H9 (cell line): Measurements from ENCODE around the gene DPF3. TPM values are rescaled to one million over a fixed set of nuclear protein-coding genes. Genes with fewer than 3 reads are reported as not detected.

Experiments used
- DNase-seq: peaks from one replicate; pipeline ENCODE4 v3.0.0-alpha.2; 2017
- H2AFZ ChIP-seq: one replicate; pipeline ENCODE4 v1.6.1; 2013; ENCODE audit warnings: mild to moderate bottlenecking, low read length, control low read depth, moderate library complexity
- H2AK5ac ChIP-seq: 2 replicates; pipeline ENCODE4 v1.6.1; 2013; ENCODE audit warnings: low read length, control low read depth, mixed read lengths; ENCODE audit not compliant: insufficient read length
- H2BK120ac ChIP-seq: one replicate; pipeline ENCODE4 v1.6.1; 2013; ENCODE audit warnings: low read depth, mild to moderate bottlenecking, low read length, control low read depth, inconsistent platforms; ENCODE audit not compliant: poor library complexity, severe bottlenecking
- H2BK12ac ChIP-seq: 2 replicates; pipeline ENCODE4 v1.6.1; 2013; ENCODE audit warnings: low read length, control low read depth, mixed read lengths, low read depth; ENCODE audit not compliant: insufficient read length
- H2BK15ac ChIP-seq: 2 replicates; pipeline ENCODE4 v1.6.1; 2013; ENCODE audit warnings: low read depth, low read length, control low read depth
- H2BK20ac ChIP-seq: one replicate; pipeline ENCODE4 v1.6.1; 2013; ENCODE audit warnings: low read depth, mild to moderate bottlenecking, low read length, control low read depth, inconsistent platforms; ENCODE audit not compliant: poor library complexity, severe bottlenecking
- H2BK5ac ChIP-seq: 2 replicates; pipeline ENCODE4 v1.6.1; 2013; ENCODE audit warnings: low read length, control low read depth, mixed read lengths; ENCODE audit not compliant: insufficient read length
- H3K14ac ChIP-seq: 2 replicates; pipeline ENCODE4 v1.6.1; 2013; ENCODE audit warnings: low read length, control low read depth; ENCODE audit not compliant: insufficient read depth
- H3K18ac ChIP-seq: 2 replicates; pipeline ENCODE4 v1.6.1; 2013; ENCODE audit warnings: low read depth, mild to moderate bottlenecking, mixed read lengths, low read length, control low read depth; ENCODE audit not compliant: insufficient read length
- H3K23ac ChIP-seq: 2 replicates; pipeline ENCODE4 v1.6.1; 2013; ENCODE audit warnings: low read length, control low read depth, mixed read lengths, low read depth; ENCODE audit not compliant: insufficient read length
- H3K23me2 ChIP-seq: 2 replicates; pipeline ENCODE4 v1.6.1; 2013; ENCODE audit warnings: low read depth, mild to moderate bottlenecking, mixed read lengths, low read length, control low read depth; ENCODE audit not compliant: insufficient read length, poor library complexity, severe bottlenecking
- H3K27ac ChIP-seq: 2 replicates; pipeline ENCODE4 v1.5.1; 2013; ENCODE audit warnings: low read length, control low read depth, mixed read lengths, low read depth; ENCODE audit not compliant: insufficient read length
- H3K27me3 ChIP-seq: 2 replicates; pipeline ENCODE4 v1.6.1; 2013; ENCODE audit warnings: low read length, control low read depth, inconsistent platforms; ENCODE audit not compliant: insufficient read depth
- H3K4ac ChIP-seq: 2 replicates; pipeline ENCODE4 v1.6.1; 2013; ENCODE audit warnings: low read depth, mild to moderate bottlenecking, control low read depth, inconsistent platforms, low read length, moderate library complexity
- H3K4me1 ChIP-seq: 2 replicates; pipeline ENCODE4 v1.6.1; 2013; ENCODE audit warnings: low read length, control low read depth, inconsistent platforms; ENCODE audit not compliant: insufficient read depth
- H3K4me2 ChIP-seq: 2 replicates; pipeline ENCODE4 v1.6.1; 2013; ENCODE audit warnings: low read length, control low read depth, mixed read lengths; ENCODE audit not compliant: insufficient read length, insufficient read depth
- H3K56ac ChIP-seq: 2 replicates; pipeline ENCODE4 v1.6.1; 2013; ENCODE audit warnings: low read depth, mild to moderate bottlenecking, mixed read lengths, low read length, control low read depth; ENCODE audit not compliant: insufficient read length
- H3K79me1 ChIP-seq: 2 replicates; pipeline ENCODE4 v1.6.1; 2013; ENCODE audit warnings: low read depth, mild to moderate bottlenecking, moderate library complexity, low read length, control low read depth, inconsistent platforms; ENCODE audit not compliant: insufficient read depth, poor library complexity, severe bottlenecking
- H3K79me2 ChIP-seq: 2 replicates; pipeline ENCODE4 v1.6.1; 2013; ENCODE audit warnings: low read length, control low read depth, inconsistent platforms; ENCODE audit not compliant: insufficient read depth
- H3K9ac ChIP-seq: 2 replicates; pipeline ENCODE4 v1.6.1; 2013; ENCODE audit warnings: low read length, control low read depth, mixed read lengths; ENCODE audit not compliant: insufficient read length; ENCODE audit errors: extremely low read depth
- H3K9me3 ChIP-seq: one replicate; pipeline ENCODE4 v1.6.1; 2013; ENCODE audit warnings: low read depth, low read length, inconsistent platforms; ENCODE audit not compliant: control insufficient read depth
- H3T11ph ChIP-seq: one replicate; pipeline ENCODE4 v1.6.1; 2013; ENCODE audit warnings: mild to moderate bottlenecking, low read length, control low read depth, inconsistent platforms
- H4K20me1 ChIP-seq: one replicate; pipeline ENCODE4 v1.6.1; 2013; ENCODE audit not compliant: control insufficient read depth, insufficient read length, insufficient read depth
- H4K5ac ChIP-seq: 2 replicates; pipeline ENCODE4 v1.6.1; 2013; ENCODE audit warnings: low read depth, mild to moderate bottlenecking, mixed read lengths, low read length, control low read depth; ENCODE audit not compliant: insufficient read length
- H4K8ac ChIP-seq: replicated peaks from 2 replicates; pipeline ENCODE4 v1.6.1; 2013; ENCODE audit warnings: low read length, control low read depth, mixed read lengths, low read depth; ENCODE audit not compliant: insufficient read length
- H4K91ac ChIP-seq: 2 replicates; pipeline ENCODE4 v1.6.1; 2013; ENCODE audit warnings: low read depth, mild to moderate bottlenecking, moderate library complexity, mixed read lengths, low read length, control low read depth; ENCODE audit not compliant: insufficient read length
- H3K27ac Mint-ChIP-seq, 3 experiments: 2 replicates in 2 of 3; 3 replicates in 1 of 3; pipeline ENCODE4 v1.8.0; 2020 to 2021; ENCODE audit warnings: mixed read lengths in 3 of 3, mild to moderate bottlenecking in 1 of 3, moderate library complexity in 1 of 3
- H3K27me3 Mint-ChIP-seq: 2 replicates; pipeline ENCODE4 v1.8.0; 2021; ENCODE audit warnings: low read depth, mild to moderate bottlenecking, moderate library complexity, mixed read lengths
- H3K36me3 Mint-ChIP-seq, 3 experiments: 2 replicates in 2 of 3; 3 replicates in 1 of 3; pipeline ENCODE4 v1.8.0; 2020 to 2021; ENCODE audit warnings: low read depth in 3 of 3, mixed read lengths in 3 of 3; ENCODE audit not compliant: insufficient read depth in 1 of 3
- H3K4me1 Mint-ChIP-seq, 2 experiments: 2 replicates each; pipeline ENCODE4 v1.8.0; 2020; ENCODE audit warnings: mixed read lengths in 2 of 2
- H3K4me3 Mint-ChIP-seq, 2 experiments: 2 replicates in 1 of 2; 3 replicates in 1 of 2; pipeline ENCODE4 v1.8.0; 2020 to 2021; ENCODE audit warnings: mild to moderate bottlenecking in 2 of 2, mixed read lengths in 2 of 2, moderate library complexity in 1 of 2
- H3K9me3 Mint-ChIP-seq, 2 experiments: 2 replicates in 1 of 2; 3 replicates in 1 of 2; pipeline ENCODE4 v1.8.0; 2020; ENCODE audit warnings: mild to moderate bottlenecking in 2 of 2, mixed read lengths in 2 of 2, moderate library complexity in 1 of 2
- CTCF ChIP-seq: fragments of 200-600 bp; sonication (generic); conservative IDR thresholded peaks from 3 replicates; pipeline ENCODE4 v1.8.0; 2021; ENCODE audit warnings: antibody characterized with exemption, mild to moderate bottlenecking
- WGBS: extraction: QIAGEN DNeasy Blood & Tissue Kit; methylation state at CpG from one replicate; pipeline ENCODE4 v1.1.7; 2013; ENCODE audit warnings: missing lambda C conversion rate, low lambda C conversion rate, mixed read lengths; ENCODE audit not compliant: insufficient read length; ENCODE audit errors: extremely low coverage; 5-methylcytosine and 5-hydroxymethylcytosine counted together
- total RNA-seq: library from RNA; stranded (reverse); gene quantifications from 2 replicates; pipeline ENCODE4 v1.2.1, GENCODE V29; 2021

The DPF3 gene
- total RNA-seq, 1 experiment from 2014 or later, result not detected

DNA sequence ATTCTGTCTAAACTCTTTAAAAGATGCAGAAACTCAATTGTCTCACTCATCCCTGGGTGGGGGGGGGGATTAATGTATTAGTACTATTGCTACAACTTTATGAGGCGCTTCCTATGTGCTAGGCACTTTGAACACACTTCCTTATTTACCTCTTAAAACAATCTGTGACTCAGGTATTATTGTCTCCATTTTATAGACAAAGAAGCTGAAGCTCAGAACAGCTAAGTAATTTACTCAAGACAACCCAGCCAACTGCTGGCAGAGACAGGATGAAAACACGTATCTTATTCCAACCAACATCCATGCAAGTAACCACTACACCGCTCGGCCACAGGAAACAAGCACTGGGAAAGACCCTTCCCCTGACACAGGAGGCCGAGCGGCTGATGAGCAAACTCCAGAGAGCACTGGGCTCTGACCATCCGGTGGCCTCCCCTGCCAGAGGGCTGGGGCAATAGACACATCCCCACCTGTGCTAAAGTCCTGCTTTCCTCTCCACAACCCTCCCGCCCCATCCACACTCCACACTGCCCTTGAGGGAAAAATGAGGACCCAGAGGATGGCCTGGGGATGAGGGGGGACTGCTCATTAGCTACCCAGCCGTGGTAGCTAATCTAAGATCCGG, 244.2 kb downstream of the DPF3 start:
- Histone ChIP-seq H3K23ac (no peak overlapping the region), H3K9ac (no peak overlapping the region), H3K9me3 (no peaks in the 10 kb centered on the region), H3K4ac (no peak overlapping the region), H3T11ph (no peak overlapping the region), H3K14ac (no peak overlapping the region), H3K79me2 (no peaks in the 10 kb centered on the region), H2AK5ac (no peak overlapping the region), H3K23me2 (no peaks in the 10 kb centered on the region), H4K20me1 (no peaks in the 10 kb centered on the region), H4K8ac (no peak overlapping the region), H2AFZ (no peak overlapping the region), H3K4me2 (no peak overlapping the region), H3K27ac (no peak overlapping the region), H4K5ac (no peak overlapping the region), H3K56ac (no peak overlapping the region), H2BK5ac (no peak overlapping the region), H2BK12ac (no peak overlapping the region), H2BK20ac (no peak overlapping the region), H3K18ac (no peak overlapping the region), H3K79me1 (no peaks in the 10 kb centered on the region), H3K4me1 (no peaks in the 10 kb centered on the region), H2BK15ac (no peak overlapping the region), H3K27me3 (no peaks in the 10 kb centered on the region), H4K91ac (no peak overlapping the region), H2BK120ac (no peak overlapping the region)
- Mint-ChIP-seq H3K36me3 (no peaks in the 10 kb centered on the region), H3K4me1 (no peaks in the 10 kb centered on the region; a peak in 1 of 4 replicates), H3K4me3 (no peak overlapping the region), H3K27me3 (peaks cover 4% of the 10 kb centered on the region), H3K27ac (no peak overlapping the region), H3K9me3 (no peaks in the 10 kb centered on the region)
- no peak for TF ChIP-seq CTCF
- WGBS, result no CpG with 5 or more reads among the region's 10 CpGs
- DNase-seq, result no peak
